ENCODE results near the gene ZNF487. TPM values are rescaled to one million over a fixed set of nuclear protein-coding genes. Genes with fewer than 3 reads are reported as not detected.

Gene ZNF487
- total and polyA plus RNA-seq, 2 donors (not counting 1 experiment from before 2014, with no cell fraction given) = 4.0 TPM

- Histone ChIP-seq H2AFZ (ENCODE audit: low read length) (no peak overlapping the region), H3K9me3 (ENCODE audit: control insufficient read depth, insufficient read depth, low read depth, low read length) (no peaks in the 10 kb centered on the region), H3K27ac (ENCODE audit: insufficient read depth, low read length) (no peak overlapping the region), H3K79me2 (ENCODE audit: control insufficient read depth, insufficient read depth, low read length) (no peaks in the 10 kb centered on the region), H3K27me3 (ENCODE audit: control insufficient read depth, insufficient read depth, low read length) (no peaks in the 10 kb centered on the region), H3K4me1 (ENCODE audit: control insufficient read depth, extremely low read depth, insufficient read depth, low read length) (peaks cover 3% of the 10 kb centered on the region), H3K4me3 (replicated peaks in 1 of 4; ENCODE audit: control extremely low read depth in 1 of 4, insufficient read depth in 1 of 4, low read depth in 3 of 4, low read length in 4 of 4) (no peak overlapping the region), H3K9ac (ENCODE audit: insufficient read depth, low read length) (no peak overlapping the region), H3K36me3 (ENCODE audit: control insufficient read depth, insufficient read depth, low read length) (no peaks in the 10 kb centered on the region), H3K4me2 (ENCODE audit: extremely low read depth, insufficient read depth, low read length) (no peak overlapping the region), H4K20me1 (ENCODE audit: control insufficient read depth, extremely low read depth, insufficient read depth, low read length) (no peaks in the 10 kb centered on the region)
- TF ChIP-seq EZH2 (IDR thresholded peaks at IDR 0.05; ENCODE audit: low read length, missing control alignments) = no peak
- no peak for TF ChIP-seq CTCF (conservative IDR thresholded peaks at IDR 0.05 in 1 of 2, IDR thresholded peaks at IDR 0.05 in 1 of 2; ENCODE audit: low read depth in 1 of 2, low read length in 2 of 2)
- DNase-seq (ENCODE audit: low read depth in 2 of 2) = no peak
Observed at GRCh38 chr10:43415544-43415943, 21.4 kb upstream of the ZNF487 start.

GRCh38 chr10:43417950-43418768 is 18.8 kb upstream of the ZNF487 start:
- no peaks in the 10 kb centered on the region for H3K9me3 ChIP-seq (ENCODE audit: control insufficient read depth, insufficient read depth, low read depth, low read length)
- H3K36me3 ChIP-seq (ENCODE audit: control insufficient read depth, insufficient read depth, low read length) = no peaks in the 10 kb centered on the region
- H3K4me3 ChIP-seq (replicated peaks in 1 of 4; ENCODE audit: control extremely low read depth in 1 of 4, insufficient read depth in 1 of 4, low read depth in 3 of 4, low read length in 4 of 4) = no peak overlapping the region
- H3K4me1 ChIP-seq (ENCODE audit: control insufficient read depth, extremely low read depth, insufficient read depth, low read length) = peaks cover 7% of the 10 kb centered on the region
- no peaks in the 10 kb centered on the region for H3K27me3 ChIP-seq (ENCODE audit: control insufficient read depth, insufficient read depth, low read length)
- TF ChIP-seq EZH2 (IDR thresholded peaks at IDR 0.05; ENCODE audit: low read length, missing control alignments) (no peak), CTCF (conservative IDR thresholded peaks at IDR 0.05 in 1 of 2, IDR thresholded peaks at IDR 0.05 in 1 of 2; ENCODE audit: low read depth in 1 of 2, low read length in 2 of 2) (no peak)
- H4K20me1 ChIP-seq (ENCODE audit: control insufficient read depth, extremely low read depth, insufficient read depth, low read length) = no peaks in the 10 kb centered on the region
- H3K4me2 ChIP-seq (ENCODE audit: extremely low read depth, insufficient read depth, low read length) = no peak overlapping the region
- no peak overlapping the region for H2AFZ ChIP-seq (ENCODE audit: low read length)
- H3K9ac ChIP-seq (ENCODE audit: insufficient read depth, low read length) = no peak overlapping the region
- no peaks in the 10 kb centered on the region for H3K79me2 ChIP-seq (ENCODE audit: control insufficient read depth, insufficient read depth, low read length)
- no peak overlapping the region for H3K27ac ChIP-seq (ENCODE audit: insufficient read depth, low read length)
- no peak for DNase-seq (ENCODE audit: low read depth in 2 of 2)

- Histone ChIP-seq H3K79me2 (ENCODE audit: control insufficient read depth, insufficient read depth, low read length) (no peaks in the 10 kb centered on the region), H3K9me3 (ENCODE audit: control insufficient read depth, insufficient read depth, low read depth, low read length) (no peaks in the 10 kb centered on the region), H3K9ac (ENCODE audit: insufficient read depth, low read length) (peak overlapping the region; percentile 78), H3K4me2 (ENCODE audit: extremely low read depth, insufficient read depth, low read length) (peak overlapping the region; percentile 78), H3K27ac (ENCODE audit: insufficient read depth, low read length) (peak overlapping the region; percentile 96), H3K4me3 (replicated peaks in 1 of 4; ENCODE audit: control extremely low read depth in 1 of 4, insufficient read depth in 1 of 4, low read depth in 3 of 4, low read length in 4 of 4) (peak overlapping the region; percentile 42 to 63 (median 47)), H3K36me3 (ENCODE audit: control insufficient read depth, insufficient read depth, low read length) (no peaks in the 10 kb centered on the region), H3K27me3 (ENCODE audit: control insufficient read depth, insufficient read depth, low read length) (no peaks in the 10 kb centered on the region), H4K20me1 (ENCODE audit: control insufficient read depth, extremely low read depth, insufficient read depth, low read length) (no peaks in the 10 kb centered on the region), H3K4me1 (ENCODE audit: control insufficient read depth, extremely low read depth, insufficient read depth, low read length) (peaks cover 7% of the 10 kb centered on the region), H2AFZ (ENCODE audit: low read length) (peak overlapping the region; percentile 96)
- TF ChIP-seq CTCF (conservative IDR thresholded peaks at IDR 0.05 in 1 of 2, IDR thresholded peaks at IDR 0.05 in 1 of 2; ENCODE audit: low read depth in 1 of 2, low read length in 2 of 2) (no peak), EZH2 (IDR thresholded peaks at IDR 0.05; ENCODE audit: low read length, missing control alignments) (no peak)
- no peak for DNase-seq (ENCODE audit: low read depth in 2 of 2)
Observed at GRCh38 chr10:43419997-43420368, 16.9 kb upstream of the ZNF487 start.
